ENCODE measurements around the gene TAS2R13.

The TAS2R13 gene

DNA sequence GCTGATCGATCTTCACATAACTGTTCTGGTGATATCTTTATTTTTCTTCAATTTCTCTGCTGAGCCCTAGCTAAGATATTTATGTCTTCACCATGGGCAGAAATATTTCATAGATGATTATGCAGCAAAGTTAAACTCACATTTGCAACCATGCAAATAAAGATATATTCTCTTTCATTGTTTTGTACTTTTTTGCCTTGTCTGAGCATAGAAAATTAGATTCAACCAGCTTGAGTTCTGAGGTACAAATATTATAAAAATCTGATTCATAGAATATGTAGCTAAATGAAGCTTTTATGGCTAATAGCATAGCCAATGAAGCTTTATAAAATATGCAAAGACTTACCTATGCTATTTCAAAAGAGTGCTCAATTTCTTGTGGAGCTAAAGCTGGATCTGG lies at the start of gene TAS2R13:
TAS2R13 (minus strand) TSS at position 101 of the 400 bp plus-strand sequence. CDS start 264 bp downstream, outside the sequence.
- TF ChIP-seq ZFX (IDR thresholded peaks at IDR 0.05), result no peak
- no peak within 1 kb of the TSS for H3K27ac ChIP-seq

DNA sequence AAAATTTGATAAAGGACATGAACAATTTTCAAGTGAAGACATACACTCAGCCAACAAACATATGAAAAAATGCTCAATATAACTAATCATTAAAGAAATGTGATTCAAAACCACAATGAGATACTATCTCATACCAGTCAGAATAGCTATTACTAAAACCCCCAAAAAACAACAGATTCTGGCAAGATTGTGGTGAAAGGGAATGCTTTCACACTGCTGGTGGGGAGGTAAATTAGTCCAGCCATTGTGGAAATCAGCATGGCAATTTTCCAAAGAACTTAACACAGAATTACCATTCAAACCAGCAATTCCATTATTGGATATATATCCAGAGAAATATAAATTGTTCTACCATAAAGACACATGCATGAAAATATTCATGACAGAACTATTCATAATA lies 48.4 kb upstream of the TAS2R13 start:
- TF ChIP-seq CTCF (conservative IDR thresholded peaks at IDR 0.05) (no peak), ZFX (IDR thresholded peaks at IDR 0.05) (no peak)

DNA sequence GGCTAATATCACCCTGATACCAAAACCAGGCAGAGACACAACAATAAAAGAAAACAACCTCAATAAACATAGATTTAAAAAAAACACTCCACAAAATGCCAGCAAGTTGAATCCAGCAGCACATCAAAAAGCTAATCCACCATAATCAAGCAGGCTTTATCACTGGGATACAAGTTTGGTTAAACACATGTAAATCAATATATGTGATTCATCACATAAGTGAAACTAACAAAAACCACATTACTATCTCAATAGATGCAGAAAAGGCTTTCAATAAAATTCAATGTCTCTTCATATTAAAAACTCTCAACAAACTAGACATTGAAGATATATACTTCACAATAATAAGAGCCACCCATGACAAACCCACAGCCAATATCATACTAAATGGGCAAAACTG lies 46.7 kb upstream of the TAS2R13 start:
- H3K27ac ChIP-seq, result no peak overlapping the region
- no peak for TF ChIP-seq CTCF (conservative IDR thresholded peaks at IDR 0.05)
- TF ChIP-seq ZFX (IDR thresholded peaks at IDR 0.05), result no peak

More for the DNA sequence above, 48.4 kb upstream of the TAS2R13 start:
- H3K27ac ChIP-seq, result no peak overlapping the region

DNA sequence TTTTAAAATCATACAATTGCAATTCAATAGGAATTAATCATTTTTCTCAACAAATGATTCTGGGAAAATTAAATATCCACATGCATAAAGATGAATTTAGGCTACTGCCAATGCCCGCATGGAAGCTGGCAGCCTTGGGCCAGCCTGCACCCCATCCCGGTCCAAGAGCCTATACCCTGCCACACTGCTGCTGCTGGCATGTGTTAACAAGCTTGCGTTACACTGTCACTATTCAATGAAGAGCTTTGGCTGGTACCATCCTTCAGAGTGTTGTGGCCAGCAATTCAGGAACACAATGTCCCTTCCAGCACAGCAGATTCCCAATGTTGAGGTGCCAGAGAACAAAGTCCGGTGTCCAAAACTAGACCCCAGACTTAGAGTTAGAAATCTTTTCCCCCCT lies 43.3 kb upstream of the TAS2R13 start:
- no peak for TF ChIP-seq ZFX (IDR thresholded peaks at IDR 0.05)
- no peak overlapping the region for H3K27ac ChIP-seq

DNA sequence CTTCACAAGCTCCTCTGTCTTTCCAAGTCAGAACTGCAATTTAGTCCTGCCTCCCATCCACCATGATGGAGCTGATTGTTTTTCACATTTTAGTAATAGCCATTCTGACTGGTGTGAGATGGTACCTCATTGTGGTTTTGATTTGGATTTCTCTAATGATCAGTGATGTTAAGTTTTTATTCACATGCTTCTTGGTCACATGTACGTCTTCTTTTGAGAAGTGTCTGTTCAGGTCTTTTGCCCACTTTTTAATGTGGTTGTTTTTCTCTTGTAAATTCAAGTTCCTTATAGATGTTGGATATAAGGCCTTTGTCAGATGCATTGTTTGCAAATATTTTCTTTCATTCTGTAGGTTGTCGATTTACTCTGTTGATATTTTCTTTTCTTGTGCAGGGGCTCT lies 33.8 kb upstream of the TAS2R13 start:
- H3K27ac ChIP-seq, result no peak overlapping the region
- TF ChIP-seq ZFX (IDR thresholded peaks at IDR 0.05) (no peak), CTCF (conservative IDR thresholded peaks at IDR 0.05) (no peak)

DNA sequence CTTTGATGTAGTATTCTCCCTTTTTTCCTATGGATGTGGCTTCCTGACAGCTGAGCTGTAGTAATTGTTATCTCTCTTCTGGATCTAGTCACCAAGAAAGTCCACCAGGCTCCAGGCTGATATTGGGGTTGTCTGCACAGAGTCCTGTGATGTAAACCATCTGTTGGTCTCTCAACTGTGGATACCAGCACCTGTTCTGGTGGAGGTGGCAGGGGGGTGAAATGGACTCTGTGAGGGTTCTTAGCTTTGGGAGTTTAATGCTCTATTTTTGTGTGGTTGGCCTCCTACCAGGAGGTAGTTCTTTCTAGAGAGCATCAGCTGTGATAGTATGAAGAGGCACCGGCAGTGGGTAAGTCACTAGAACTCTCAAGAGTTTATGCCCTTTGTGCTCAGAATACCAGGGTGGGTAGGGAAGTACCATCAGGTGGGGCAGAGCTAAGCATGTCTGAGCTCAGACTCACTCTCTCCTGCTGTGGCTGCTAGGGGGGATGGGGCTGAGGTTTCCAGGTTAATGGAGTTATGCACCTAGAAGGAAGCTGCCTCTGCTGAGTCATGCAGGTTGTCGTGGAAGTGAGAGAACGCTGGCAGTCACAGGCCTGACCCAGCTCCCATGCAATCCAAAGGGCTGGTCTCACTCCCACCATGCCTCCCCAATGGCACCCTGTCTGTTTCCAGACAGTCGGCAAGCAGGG lies 32.7 kb upstream of the TAS2R13 start:
- no peak overlapping the region for H3K27ac ChIP-seq
- no peak for TF ChIP-seq ZFX (IDR thresholded peaks at IDR 0.05)
- no peak for TF ChIP-seq CTCF (conservative IDR thresholded peaks at IDR 0.05)

DNA sequence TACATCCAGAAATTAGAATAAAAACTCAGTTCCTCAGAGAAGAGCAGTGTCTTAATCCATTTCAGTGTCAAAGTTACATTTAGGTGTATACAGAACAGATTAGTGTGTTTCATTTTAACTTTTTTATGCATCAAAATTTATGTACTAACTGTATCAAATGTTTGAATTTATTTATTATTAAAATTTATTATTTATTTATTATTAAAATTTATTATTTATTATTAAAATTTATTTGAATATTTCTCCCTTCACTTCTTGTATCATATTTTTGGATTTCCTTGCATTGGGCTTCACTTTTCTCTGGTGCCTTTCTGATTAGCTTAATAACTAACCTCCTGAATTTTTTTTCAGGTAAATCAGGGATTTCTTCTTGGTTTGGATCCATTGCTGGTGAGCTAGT lies 32.0 kb upstream of the TAS2R13 start:
- no peak overlapping the region for H3K27ac ChIP-seq
- TF ChIP-seq CTCF (conservative IDR thresholded peaks at IDR 0.05) (no peak), ZFX (IDR thresholded peaks at IDR 0.05) (no peak)

DNA sequence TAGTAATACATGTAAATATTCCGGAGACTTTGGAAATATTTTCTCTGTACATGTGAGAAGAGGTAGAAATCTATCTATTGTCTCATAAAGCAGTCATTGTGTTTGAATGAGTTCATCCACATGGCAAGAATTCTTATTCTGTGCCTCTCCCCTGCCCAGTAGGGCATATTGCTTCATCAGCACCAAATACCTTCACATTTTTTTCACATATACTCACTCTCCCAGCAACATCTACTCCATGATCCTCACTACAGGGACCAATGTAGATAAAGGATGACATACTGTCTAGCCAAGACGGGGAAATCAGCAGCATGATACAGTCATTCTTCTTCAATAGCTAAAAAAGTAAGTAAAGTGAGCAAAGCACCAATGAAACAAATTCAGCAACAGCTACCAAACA lies 31.0 kb upstream of the TAS2R13 start:
- TF ChIP-seq CTCF (conservative IDR thresholded peaks at IDR 0.05), result no peak
- TF ChIP-seq ZFX (IDR thresholded peaks at IDR 0.05), result no peak
- no peak overlapping the region for H3K27ac ChIP-seq
